GM12891 (cell line): ENCODE measurements around the gene CFAP73.
A peak's percentile ranks its signal among the peaks of the same experiment; 100 is the strongest.

ENCODE experiments used
- DNase-seq: peaks from one replicate; pipeline ENCODE4 v3.0.0; 2011; ENCODE audit warnings: low spot score; ENCODE audit not compliant: insufficient read length
- FAIRE-seq: peaks from 2 replicates; lab custom pipeline; 2011; peaks lifted over from hg19 to GRCh38; lab: Jason Lieb, UNC
- PAX5 ChIP-seq: IDR thresholded peaks from 2 replicates; pipeline ENCODE4 v1.6.1; 2011; ENCODE audit warnings: low read length, moderate library complexity, mild to moderate bottlenecking; ENCODE audit not compliant: insufficient read depth, severe bottlenecking
- POLR2A ChIP-seq: IDR thresholded peaks from 2 replicates; pipeline ENCODE4 v1.6.1; 2011; ENCODE audit warnings: low read depth, low read length, control low read depth
- POLR2AphosphoS5 ChIP-seq: IDR thresholded peaks from 2 replicates; pipeline ENCODE4 v1.6.1; 2011; ENCODE audit warnings: low read depth, low read length, control low read depth
- POU2F2 ChIP-seq: IDR thresholded peaks from 2 replicates; pipeline ENCODE4 v1.6.1; 2011; ENCODE audit warnings: low read depth, mild to moderate bottlenecking, control low read depth, low read length, moderate library complexity
- SPI1 ChIP-seq: IDR thresholded peaks from 2 replicates; pipeline ENCODE4 v1.6.1; 2011; ENCODE audit warnings: low read depth, low read length, control low read depth
- TAF1 ChIP-seq: IDR thresholded peaks from 2 replicates; pipeline ENCODE4 v1.6.1; 2011; ENCODE audit warnings: low read depth, low read length, control low read depth

Gene CFAP73

GRCh38 chr12:113208041-113208934 is 58.8 kb downstream of the CFAP73 start:
- DNase-seq, result peak; percentile 54

More at GRCh38 chr12:113208041-113208934, 58.8 kb downstream of the CFAP73 start:
- peak; percentile 99 for FAIRE-seq
- TF ChIP-seq POLR2AphosphoS5, result peak; percentile 22; the same call in 1 of the 2 replicates
- TF ChIP-seq POLR2A, result peak; percentile 54; the same call in 1 of the 2 replicates
- TF ChIP-seq PAX5, result no peak
- TF ChIP-seq SPI1, result peak; percentile 72
- no peak for TF ChIP-seq TAF1
- TF ChIP-seq POU2F2, result peak; percentile 94
